SK-N-SH (cell line): ENCODE measurements around the gene TRAPPC6A. TPM values are rescaled to one million over a fixed set of nuclear protein-coding genes. Genes with fewer than 3 reads are reported as not detected.

Experiments
- CTCF ChIA-PET: fragments of 300-600, 350-600 bp; formaldehyde crosslinking; extraction: SDS; loops from one replicate; lab custom pipeline; 2021; lab: Yijun Ruan, JAX
- POLR2A ChIA-PET: fragments of 350-600 bp; sonication (Branson Sonifier 250); formaldehyde crosslinking; extraction: SDS; loops from one replicate; lab custom pipeline; 2020; ENCODE audit warnings: antibody characterized with exemption, inconsistent platforms; lab: Yijun Ruan, JAX
- DNase-seq: peaks from one replicate; pipeline ENCODE4 v3.0.0; 2012
- H2AFZ ChIP-seq: fragments of 200-600 bp; sonication (generic); 2 replicates; pipeline ENCODE4 v1.8.1; 2016; ENCODE audit warnings: antibody characterized with exemption, mild to moderate bottlenecking, low read depth
- H3F3A ChIP-seq: fragments of 200-600 bp; sonication (generic); replicated peaks from 2 replicates; pipeline ENCODE3; 2016; ENCODE audit warnings: antibody characterized with exemption, mild to moderate bottlenecking; ENCODE audit not compliant: insufficient read depth
- H3K27ac ChIP-seq, 2 experiments: fragments of 200-500 bp in 1 of 2; fragments of 200-600 bp in 1 of 2; sonication (Bioruptor generic) in 1 of 2; sonication (generic), shearing (Covaris generic) in 1 of 2; 2 replicates each; pipeline versions ENCODE4 v1.5.1 to v1.6.1; 2014 to 2016; ENCODE audit warnings: low read depth in 2 of 2, inconsistent platforms in 1 of 2, low read length in 1 of 2, mild to moderate bottlenecking in 1 of 2, mixed read lengths in 1 of 2
- H3K27me3 ChIP-seq: fragments of 200-600 bp; sonication (generic), shearing (Covaris generic); 2 replicates; pipeline ENCODE4 v1.6.1; 2016; ENCODE audit warnings: mixed run types; ENCODE audit not compliant: insufficient read depth
- H3K36me3 ChIP-seq, 2 experiments: fragments of 200-500 bp in 1 of 2; fragments of 200-600 bp in 1 of 2; sonication (Bioruptor generic) in 1 of 2; sonication (generic) in 1 of 2; replicated peaks in 1 of 2; 2 replicates each; pipeline versions ENCODE3 to v1.5.1; 2014 to 2016; ENCODE audit warnings: low read length in 1 of 2, mild to moderate bottlenecking in 1 of 2; ENCODE audit not compliant: insufficient read depth in 2 of 2, control insufficient read depth in 1 of 2
- H3K4me1 ChIP-seq, 2 experiments: fragments of 200-500 bp in 1 of 2; fragments of 200-600 bp in 1 of 2; sonication (Bioruptor generic) in 1 of 2; sonication (generic), shearing (Covaris generic) in 1 of 2; 2 replicates each; pipeline versions ENCODE4 v1.5.1 to v1.6.1; 2014 to 2016; ENCODE audit warnings: low read depth in 1 of 2, low read length in 1 of 2, mixed run types in 1 of 2; ENCODE audit not compliant: insufficient read depth in 2 of 2, control insufficient read depth in 1 of 2
- H3K4me2 ChIP-seq: fragments of 200-600 bp; sonication (generic), shearing (Covaris generic); 2 replicates; pipeline ENCODE4 v1.6.1; 2017; ENCODE audit warnings: mixed run types
- H3K4me3 ChIP-seq, 2 experiments: fragments of 200-500 bp in 1 of 2; fragments of 200-600 bp in 1 of 2; sonication (Bioruptor generic) in 1 of 2; sonication (generic), shearing (Covaris generic) in 1 of 2; 2 replicates each; pipeline versions ENCODE4 v1.5.1 to v1.8.1; 2014 to 2016; ENCODE audit warnings: low read depth in 2 of 2, inconsistent platforms in 1 of 2, low read length in 1 of 2, mild to moderate bottlenecking in 1 of 2, mixed read lengths in 1 of 2, moderate library complexity in 1 of 2
- H3K79me2 ChIP-seq: fragments of 200-600 bp; sonication (generic); 2 replicates; pipeline ENCODE4 v1.8.1; 2017; ENCODE audit warnings: mild to moderate bottlenecking; ENCODE audit not compliant: insufficient read depth
- H3K9ac ChIP-seq: fragments of 200-600 bp; sonication (generic); 2 replicates; pipeline ENCODE4 v1.6.1; 2017; ENCODE audit warnings: mixed run types
- H3K9me2 ChIP-seq: fragments of 200-600 bp; sonication (generic); 2 replicates; pipeline ENCODE4 v1.6.1; 2017; ENCODE audit warnings: mixed run types
- H3K9me3 ChIP-seq: fragments of 200-600 bp; sonication (generic); 2 replicates; pipeline ENCODE4 v1.6.1; 2017; ENCODE audit warnings: mixed run types, mild to moderate bottlenecking, moderate library complexity
- H4K20me1 ChIP-seq: fragments of 200-600 bp; sonication (generic); 2 replicates; pipeline ENCODE4 v1.6.1; 2017; ENCODE audit warnings: mild to moderate bottlenecking, mixed run types; ENCODE audit not compliant: insufficient read depth
- CHD2 ChIP-seq: fragments of 150-350 bp; IDR thresholded peaks from 2 replicates; pipeline ENCODE4 v1.6.1; 2018; ENCODE audit warnings: low read length; ENCODE audit not compliant: partially characterized antibody
- ELF1 ChIP-seq: IDR thresholded peaks from 2 replicates; pipeline ENCODE4 v1.4.0; 2012
- EP300 ChIP-seq, 2 experiments: IDR thresholded peaks; 2 replicates each; pipeline versions ENCODE4 v1.4.0 to v1.6.1; 2012; ENCODE audit warnings: borderline replicate concordance in 1 of 2, low read depth in 1 of 2, low read length in 1 of 2
- EZH2phosphoT487 ChIP-seq: fragments of 200-600 bp; sonication (generic); IDR thresholded peaks from 2 replicates; pipeline ENCODE4 v1.6.1; 2017; ENCODE audit warnings: low read depth, mixed run types, mild to moderate bottlenecking, antibody characterized with exemption, moderate library complexity, borderline replicate concordance
- FOXJ3 ChIP-seq: sonication (generic); formaldehyde crosslinking; IDR thresholded peaks from 2 replicates; pipeline ENCODE4 v1.5.1; 2020; ENCODE audit warnings: mild to moderate bottlenecking, missing genetic modification reagents
- FOXM1 ChIP-seq: IDR thresholded peaks from 2 replicates; pipeline ENCODE4 v1.4.0; 2012; ENCODE audit warnings: low read depth, mild to moderate bottlenecking
- GABPA ChIP-seq: IDR thresholded peaks from 2 replicates; pipeline ENCODE4 v1.4.0; 2012; ENCODE audit warnings: low read depth, mild to moderate bottlenecking
- GATA2 ChIP-seq: sonication (generic); formaldehyde crosslinking; IDR thresholded peaks from 2 replicates; pipeline ENCODE4 v1.5.0; 2020; ENCODE audit warnings: mild to moderate bottlenecking, missing genetic modification reagents
- MEF2A ChIP-seq: IDR thresholded peaks from 2 replicates; pipeline ENCODE4 v1.4.0; 2012; ENCODE audit warnings: low read depth, borderline replicate concordance
- NRF1 ChIP-seq: IDR thresholded peaks from 2 replicates; pipeline ENCODE4 v1.6.1; 2012; ENCODE audit warnings: low read depth, mild to moderate bottlenecking, low read length
- RCOR1 ChIP-seq: fragments of 150-350 bp; IDR thresholded peaks from 2 replicates; pipeline ENCODE4 v1.6.1; 2017; ENCODE audit warnings: antibody characterized with exemption, low read length
- RFX5 ChIP-seq: IDR thresholded peaks from 2 replicates; pipeline ENCODE4 v1.6.1; 2012; ENCODE audit warnings: mild to moderate bottlenecking, improper control_type of control experiment, low read length
- RXRA ChIP-seq: IDR thresholded peaks from 2 replicates; pipeline ENCODE4 v1.4.0; 2012; ENCODE audit warnings: low read depth, mild to moderate bottlenecking, borderline replicate concordance
- SMC3 ChIP-seq: IDR thresholded peaks from 2 replicates; pipeline ENCODE4 v1.6.1; 2012; ENCODE audit warnings: low read depth, low read length, improper control_type of control experiment
- TAF1 ChIP-seq: IDR thresholded peaks from 2 replicates; pipeline ENCODE4 v1.6.1; 2012; ENCODE audit warnings: low read depth, mild to moderate bottlenecking, low read length, moderate library complexity, borderline replicate concordance
- TEAD4 ChIP-seq: IDR thresholded peaks from 2 replicates; pipeline ENCODE4 v1.4.0; 2012; ENCODE audit warnings: mild to moderate bottlenecking, borderline replicate concordance; ENCODE audit not compliant: insufficient read depth
- YY1 ChIP-seq: IDR thresholded peaks from 2 replicates; pipeline ENCODE4 v1.4.0; 2012; ENCODE audit warnings: low read depth, mild to moderate bottlenecking
- WGBS: methylation state at CpG from one replicate; pipeline ENCODE4 v1.1.6; 2017; ENCODE audit warnings: low lambda C conversion rate; 5-methylcytosine and 5-hydroxymethylcytosine counted together
- polyA plus RNA-seq, 3 experiments: library from polyadenylated mRNA; depleted of rRNA; stranded (reverse); fragments of >200 nt; gene quantifications; 2 replicates each; pipeline ENCODE4 v1.2.3, GENCODE V29; 2012
- TF ChIP-seq, protein P1 (sequence below): IDR thresholded peaks from 2 replicates; pipeline ENCODE4 v1.4.0; 2012; ENCODE audit warnings: low read depth, borderline replicate concordance
- TF ChIP-seq, protein P2 (sequence below): IDR thresholded peaks from 2 replicates; pipeline ENCODE4 v1.6.1; 2012; ENCODE audit warnings: mild to moderate bottlenecking, low read depth, low read length, moderate library complexity
- TF ChIP-seq, protein P3 (sequence below): fragments of 150-350 bp; IDR thresholded peaks from 2 replicates; pipeline ENCODE4 v1.6.1; 2017; ENCODE audit warnings: antibody characterized with exemption, low read length, low read depth, borderline replicate concordance
- TF ChIP-seq, protein P4 (sequence below): IDR thresholded peaks from 2 replicates; pipeline ENCODE4; 2012

Gene TRAPPC6A
- polyA plus RNA-seq, 1 of the 3 experiments (the other 2 are of a cell fraction) = 59.0 TPM

DNA sequence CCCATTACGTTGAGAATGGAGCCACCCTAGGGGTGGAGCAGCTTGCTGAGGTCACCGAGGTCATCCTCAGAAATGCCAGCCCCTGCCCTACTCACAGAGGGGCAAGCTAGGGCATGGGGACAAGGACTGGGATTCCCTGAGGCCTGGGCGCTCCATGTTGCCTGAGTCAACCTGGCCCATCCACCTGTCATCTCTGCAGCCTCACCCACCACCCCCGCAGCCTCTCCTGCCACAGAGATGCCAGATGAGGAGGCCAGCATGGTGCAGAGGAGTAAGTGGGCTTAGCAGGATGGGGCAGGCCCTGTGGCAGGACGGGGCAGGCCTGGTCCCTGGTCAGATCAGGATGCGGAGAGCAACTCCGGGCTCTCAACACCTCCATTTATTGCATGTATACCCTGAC, 26.7 kb downstream of the TRAPPC6A start (continued):
- TF ChIP-seq, protein P1, sequence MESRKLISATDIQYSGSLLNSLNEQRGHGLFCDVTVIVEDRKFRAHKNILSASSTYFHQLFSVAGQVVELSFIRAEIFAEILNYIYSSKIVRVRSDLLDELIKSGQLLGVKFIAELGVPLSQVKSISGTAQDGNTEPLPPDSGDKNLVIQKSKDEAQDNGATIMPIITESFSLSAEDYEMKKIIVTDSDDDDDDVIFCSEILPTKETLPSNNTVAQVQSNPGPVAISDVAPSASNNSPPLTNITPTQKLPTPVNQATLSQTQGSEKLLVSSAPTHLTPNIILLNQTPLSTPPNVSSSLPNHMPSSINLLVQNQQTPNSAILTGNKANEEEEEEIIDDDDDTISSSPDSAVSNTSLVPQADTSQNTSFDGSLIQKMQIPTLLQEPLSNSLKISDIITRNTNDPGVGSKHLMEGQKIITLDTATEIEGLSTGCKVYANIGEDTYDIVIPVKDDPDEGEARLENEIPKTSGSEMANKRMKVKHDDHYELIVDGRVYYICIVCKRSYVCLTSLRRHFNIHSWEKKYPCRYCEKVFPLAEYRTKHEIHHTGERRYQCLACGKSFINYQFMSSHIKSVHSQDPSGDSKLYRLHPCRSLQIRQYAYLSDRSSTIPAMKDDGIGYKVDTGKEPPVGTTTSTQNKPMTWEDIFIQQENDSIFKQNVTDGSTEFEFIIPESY = no peak
- TF ChIP-seq SMC3 (no peak), MEF2A (no peak), TAF1 (no peak), RCOR1 (no peak), FOXM1 (no peak)

DNA sequence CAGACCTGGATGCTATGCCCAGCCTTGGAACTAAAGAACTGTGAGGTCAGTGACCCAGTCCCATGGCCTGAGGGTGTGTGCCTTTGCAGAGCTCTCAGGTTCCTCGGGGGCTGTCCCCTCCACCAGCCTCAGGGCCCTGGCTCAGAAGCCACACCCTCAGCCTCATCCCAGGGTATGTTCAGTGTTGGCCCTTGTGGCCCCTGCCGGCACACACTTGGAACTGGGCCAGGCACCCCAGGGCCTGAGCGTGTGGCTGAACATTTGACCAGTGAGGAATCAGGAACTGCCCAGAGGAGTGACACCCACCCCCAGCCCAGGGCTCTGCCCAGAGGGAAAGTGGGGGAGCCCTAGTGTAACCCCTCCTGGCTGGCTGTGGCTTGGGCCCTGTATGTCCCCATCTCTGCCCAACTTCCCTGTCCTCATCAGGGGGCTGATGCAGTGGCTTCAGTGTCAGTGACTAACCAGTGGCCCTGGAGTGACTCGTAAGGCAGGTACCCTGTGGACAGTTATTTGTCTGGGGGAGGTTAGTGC, 27.2 kb downstream of the TRAPPC6A start:
- H3K36me3 ChIP-seq = peaks cover 0 to 6% of the 10 kb centered on the region in 2 experiments
- H3F3A ChIP-seq = no peaks in the 10 kb centered on the region
- H3K9ac ChIP-seq = no peak overlapping the region
- DNase-seq = no peak
- no peaks in the 10 kb centered on the region for H3K79me2 ChIP-seq
- no peaks in the 10 kb centered on the region for H3K9me3 ChIP-seq
- H2AFZ ChIP-seq = no peak overlapping the region
- H3K9me2 ChIP-seq = no peaks in the 10 kb centered on the region
- ChIA-PET CTCF (interaction anchor here (1.1 to 4.1 kb wide), 3 partner anchors 11 to 16 kb away, joined by 3 to 21 read pairs (median 5); no protein-coding TSS in a partner anchor), POLR2A (no interaction called here)
- no peaks in the 10 kb centered on the region; the same call in 1 of the 2 replicates for H3K27me3 ChIP-seq
- 25% methylated on average over 2 of the region's 4 CpGs for WGBS
- H3K4me3 ChIP-seq = no peak overlapping the region
- H3K4me2 ChIP-seq = no peak overlapping the region
- peaks cover 0 to 17% of the 10 kb centered on the region in 2 experiments; a peak in 1 of 4 replicates for H3K4me1 ChIP-seq
- no peak for TF ChIP-seq GATA2
- no peak for TF ChIP-seq ELF1
- TF ChIP-seq FOXM1 = no peak
- TF ChIP-seq, protein P2, sequence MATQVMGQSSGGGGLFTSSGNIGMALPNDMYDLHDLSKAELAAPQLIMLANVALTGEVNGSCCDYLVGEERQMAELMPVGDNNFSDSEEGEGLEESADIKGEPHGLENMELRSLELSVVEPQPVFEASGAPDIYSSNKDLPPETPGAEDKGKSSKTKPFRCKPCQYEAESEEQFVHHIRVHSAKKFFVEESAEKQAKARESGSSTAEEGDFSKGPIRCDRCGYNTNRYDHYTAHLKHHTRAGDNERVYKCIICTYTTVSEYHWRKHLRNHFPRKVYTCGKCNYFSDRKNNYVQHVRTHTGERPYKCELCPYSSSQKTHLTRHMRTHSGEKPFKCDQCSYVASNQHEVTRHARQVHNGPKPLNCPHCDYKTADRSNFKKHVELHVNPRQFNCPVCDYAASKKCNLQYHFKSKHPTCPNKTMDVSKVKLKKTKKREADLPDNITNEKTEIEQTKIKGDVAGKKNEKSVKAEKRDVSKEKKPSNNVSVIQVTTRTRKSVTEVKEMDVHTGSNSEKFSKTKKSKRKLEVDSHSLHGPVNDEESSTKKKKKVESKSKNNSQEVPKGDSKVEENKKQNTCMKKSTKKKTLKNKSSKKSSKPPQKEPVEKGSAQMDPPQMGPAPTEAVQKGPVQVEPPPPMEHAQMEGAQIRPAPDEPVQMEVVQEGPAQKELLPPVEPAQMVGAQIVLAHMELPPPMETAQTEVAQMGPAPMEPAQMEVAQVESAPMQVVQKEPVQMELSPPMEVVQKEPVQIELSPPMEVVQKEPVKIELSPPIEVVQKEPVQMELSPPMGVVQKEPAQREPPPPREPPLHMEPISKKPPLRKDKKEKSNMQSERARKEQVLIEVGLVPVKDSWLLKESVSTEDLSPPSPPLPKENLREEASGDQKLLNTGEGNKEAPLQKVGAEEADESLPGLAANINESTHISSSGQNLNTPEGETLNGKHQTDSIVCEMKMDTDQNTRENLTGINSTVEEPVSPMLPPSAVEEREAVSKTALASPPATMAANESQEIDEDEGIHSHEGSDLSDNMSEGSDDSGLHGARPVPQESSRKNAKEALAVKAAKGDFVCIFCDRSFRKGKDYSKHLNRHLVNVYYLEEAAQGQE = no peak
- no peak for TF ChIP-seq RXRA
- TF ChIP-seq, protein P3, sequence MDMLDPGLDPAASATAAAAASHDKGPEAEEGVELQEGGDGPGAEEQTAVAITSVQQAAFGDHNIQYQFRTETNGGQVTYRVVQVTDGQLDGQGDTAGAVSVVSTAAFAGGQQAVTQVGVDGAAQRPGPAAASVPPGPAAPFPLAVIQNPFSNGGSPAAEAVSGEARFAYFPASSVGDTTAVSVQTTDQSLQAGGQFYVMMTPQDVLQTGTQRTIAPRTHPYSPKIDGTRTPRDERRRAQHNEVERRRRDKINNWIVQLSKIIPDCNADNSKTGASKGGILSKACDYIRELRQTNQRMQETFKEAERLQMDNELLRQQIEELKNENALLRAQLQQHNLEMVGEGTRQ = no peak
- TF ChIP-seq, protein P4, sequence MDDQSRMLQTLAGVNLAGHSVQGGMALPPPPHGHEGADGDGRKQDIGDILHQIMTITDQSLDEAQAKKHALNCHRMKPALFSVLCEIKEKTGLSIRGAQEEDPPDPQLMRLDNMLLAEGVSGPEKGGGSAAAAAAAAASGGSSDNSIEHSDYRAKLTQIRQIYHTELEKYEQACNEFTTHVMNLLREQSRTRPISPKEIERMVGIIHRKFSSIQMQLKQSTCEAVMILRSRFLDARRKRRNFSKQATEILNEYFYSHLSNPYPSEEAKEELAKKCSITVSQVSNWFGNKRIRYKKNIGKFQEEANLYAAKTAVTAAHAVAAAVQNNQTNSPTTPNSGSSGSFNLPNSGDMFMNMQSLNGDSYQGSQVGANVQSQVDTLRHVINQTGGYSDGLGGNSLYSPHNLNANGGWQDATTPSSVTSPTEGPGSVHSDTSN = no peak
- no peak for TF ChIP-seq CHD2
- no peak for TF ChIP-seq EZH2phosphoT487
- no peak for TF ChIP-seq FOXJ3
- no peak for TF ChIP-seq RFX5
- TF ChIP-seq YY1 = no peak
- TF ChIP-seq NRF1 = no peak
- TF ChIP-seq, protein P1 = no peak
- no peak for TF ChIP-seq GABPA
- TF ChIP-seq EP300 (IDR thresholded peaks at IDR 0.05; ENCODE audit: borderline replicate concordance in 1 of 2, low read depth in 1 of 2, low read length in 1 of 2) = no peak
- no peak for TF ChIP-seq TEAD4
- no peak overlapping the region for H3K27ac ChIP-seq
- H4K20me1 ChIP-seq = no peaks in the 10 kb centered on the region
